ENCODE measurements around the gene DCHS2. TPM values are rescaled to one million over a fixed set of nuclear protein-coding genes. Genes with fewer than 3 reads are reported as not detected.

DCHS2 gene
- total RNA-seq, 1 donor = under 0.01 TPM

DNA sequence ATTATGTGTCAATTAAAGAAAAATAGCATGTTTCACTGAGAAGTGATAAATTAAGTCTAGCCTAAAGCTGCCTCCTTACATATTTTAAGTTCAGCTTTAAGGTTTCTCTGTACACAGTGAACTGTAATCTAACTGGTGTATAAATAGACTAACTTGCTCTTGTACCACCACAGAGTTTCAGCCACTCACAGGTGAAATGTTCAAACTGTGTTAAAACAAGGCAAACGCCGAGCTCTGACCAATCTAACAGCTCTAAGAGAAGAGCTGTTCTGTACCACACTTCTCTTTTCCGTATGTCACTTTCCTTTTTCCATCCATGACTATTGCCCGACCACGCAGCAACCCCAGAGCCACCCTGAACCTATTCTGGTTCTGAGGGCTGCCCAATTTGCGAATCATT lies 64.5 kb downstream of the DCHS2 start:
- Histone ChIP-seq H3K27ac (ENCODE audit: low read depth, low read length) (no peak overlapping the region), H4K20me1 (ENCODE audit: insufficient read depth, low read length) (no peaks in the 10 kb centered on the region), H3K36me3 (ENCODE audit: insufficient read depth, low read length) (no peaks in the 10 kb centered on the region), H3K4me3 (ENCODE audit: insufficient read depth, low read length) (no peak overlapping the region), H3K27me3 (ENCODE audit: insufficient read depth, low read length) (no peaks in the 10 kb centered on the region), H3K79me2 (ENCODE audit: insufficient read depth, low read length) (no peaks in the 10 kb centered on the region), H2AFZ (ENCODE audit: low read length) (no peak overlapping the region), H3K4me1 (ENCODE audit: insufficient read depth, low read length) (no peaks in the 10 kb centered on the region), H3K9me3 (ENCODE audit: low read depth, low read length) (no peaks in the 10 kb centered on the region), H3K4me2 (ENCODE audit: insufficient read depth, low read length) (no peak overlapping the region)
- no peak for DNase-seq (ENCODE audit: insufficient read length, low spot score, missing footprints)
- TF ChIP-seq, protein P1, sequence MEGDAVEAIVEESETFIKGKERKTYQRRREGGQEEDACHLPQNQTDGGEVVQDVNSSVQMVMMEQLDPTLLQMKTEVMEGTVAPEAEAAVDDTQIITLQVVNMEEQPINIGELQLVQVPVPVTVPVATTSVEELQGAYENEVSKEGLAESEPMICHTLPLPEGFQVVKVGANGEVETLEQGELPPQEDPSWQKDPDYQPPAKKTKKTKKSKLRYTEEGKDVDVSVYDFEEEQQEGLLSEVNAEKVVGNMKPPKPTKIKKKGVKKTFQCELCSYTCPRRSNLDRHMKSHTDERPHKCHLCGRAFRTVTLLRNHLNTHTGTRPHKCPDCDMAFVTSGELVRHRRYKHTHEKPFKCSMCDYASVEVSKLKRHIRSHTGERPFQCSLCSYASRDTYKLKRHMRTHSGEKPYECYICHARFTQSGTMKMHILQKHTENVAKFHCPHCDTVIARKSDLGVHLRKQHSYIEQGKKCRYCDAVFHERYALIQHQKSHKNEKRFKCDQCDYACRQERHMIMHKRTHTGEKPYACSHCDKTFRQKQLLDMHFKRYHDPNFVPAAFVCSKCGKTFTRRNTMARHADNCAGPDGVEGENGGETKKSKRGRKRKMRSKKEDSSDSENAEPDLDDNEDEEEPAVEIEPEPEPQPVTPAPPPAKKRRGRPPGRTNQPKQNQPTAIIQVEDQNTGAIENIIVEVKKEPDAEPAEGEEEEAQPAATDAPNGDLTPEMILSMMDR (IDR thresholded peaks at IDR 0.05; ENCODE audit: extremely low read depth, low read depth, low read length) = no peak

DNA sequence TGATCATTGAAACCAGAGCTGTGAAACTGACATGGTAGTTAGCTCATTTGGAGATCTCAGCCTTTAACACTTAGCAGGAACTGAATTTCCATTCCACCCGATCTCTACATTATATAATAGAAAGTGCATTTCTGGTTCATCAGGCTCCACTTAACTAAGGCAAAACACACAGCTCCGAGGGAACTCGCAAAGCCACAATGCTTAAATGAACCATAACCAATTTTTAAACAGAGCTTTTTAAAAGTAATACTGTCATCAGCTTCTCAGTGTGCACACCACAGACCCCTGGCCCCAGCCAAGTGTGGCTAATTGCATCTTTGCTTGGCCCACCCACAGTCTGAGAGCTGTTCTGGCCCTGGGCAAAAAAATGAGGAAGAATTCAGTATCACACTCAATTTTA lies 66.1 kb downstream of the DCHS2 start:
- no peaks in the 10 kb centered on the region for H3K36me3 ChIP-seq (ENCODE audit: insufficient read depth, low read length)
- TF ChIP-seq, protein P1 (IDR thresholded peaks at IDR 0.05; ENCODE audit: extremely low read depth, low read depth, low read length) = no peak
- H4K20me1 ChIP-seq (ENCODE audit: insufficient read depth, low read length) = no peaks in the 10 kb centered on the region
- DNase-seq (ENCODE audit: insufficient read length, low spot score, missing footprints) = no peak
- H3K27me3 ChIP-seq (ENCODE audit: insufficient read depth, low read length) = no peaks in the 10 kb centered on the region
- no peak overlapping the region for H3K4me2 ChIP-seq (ENCODE audit: insufficient read depth, low read length)
- no peaks in the 10 kb centered on the region for H3K79me2 ChIP-seq (ENCODE audit: insufficient read depth, low read length)
- no peak overlapping the region for H2AFZ ChIP-seq (ENCODE audit: low read length)
- no peaks in the 10 kb centered on the region for H3K9me3 ChIP-seq (ENCODE audit: low read depth, low read length)
- H3K4me1 ChIP-seq (ENCODE audit: insufficient read depth, low read length) = no peaks in the 10 kb centered on the region
- no peak overlapping the region for H3K27ac ChIP-seq (ENCODE audit: low read depth, low read length)
- H3K4me3 ChIP-seq (ENCODE audit: insufficient read depth, low read length) = no peak overlapping the region

DNA sequence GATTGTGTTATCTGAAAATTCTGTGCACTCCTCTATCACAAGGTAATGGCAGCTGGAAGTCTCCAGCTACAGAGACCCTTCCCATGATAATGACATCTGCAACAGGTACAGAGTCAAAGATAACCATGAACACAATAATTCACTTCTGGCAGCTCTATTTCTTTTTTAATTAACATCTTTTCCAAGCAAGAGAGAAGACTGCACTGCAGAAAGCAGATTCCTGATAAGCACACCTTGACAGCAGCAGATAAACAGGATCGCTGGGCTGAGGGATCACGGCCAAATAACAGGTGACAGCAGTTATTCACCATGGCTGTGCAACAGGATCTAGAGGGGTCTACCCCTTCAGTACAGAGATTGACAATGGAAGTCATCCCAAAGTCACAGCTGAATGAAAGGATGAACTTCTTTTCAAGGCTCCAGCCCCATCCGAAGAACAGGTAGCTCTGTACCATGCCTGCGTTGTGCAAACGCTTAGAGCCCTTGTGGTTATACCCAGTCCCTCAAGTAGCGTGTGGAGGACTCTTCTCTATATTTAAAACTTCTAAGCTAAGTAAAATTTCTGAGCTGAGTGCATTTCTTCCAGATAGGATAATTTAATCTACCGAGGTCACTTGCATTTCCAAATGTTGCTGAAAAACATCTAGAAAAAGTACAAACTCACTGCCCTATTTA lies 66.7 kb downstream of the DCHS2 start:
- TF ChIP-seq, protein P1 (IDR thresholded peaks at IDR 0.05; ENCODE audit: extremely low read depth, low read depth, low read length) = no peak
- H2AFZ ChIP-seq (ENCODE audit: low read length) = no peak overlapping the region
- H3K4me2 ChIP-seq (ENCODE audit: insufficient read depth, low read length) = no peak overlapping the region
- H3K79me2 ChIP-seq (ENCODE audit: insufficient read depth, low read length) = no peaks in the 10 kb centered on the region
- no peak overlapping the region for H3K4me3 ChIP-seq (ENCODE audit: insufficient read depth, low read length)
- no peaks in the 10 kb centered on the region for H3K4me1 ChIP-seq (ENCODE audit: insufficient read depth, low read length)
- H4K20me1 ChIP-seq (ENCODE audit: insufficient read depth, low read length) = no peaks in the 10 kb centered on the region
- no peaks in the 10 kb centered on the region for H3K27me3 ChIP-seq (ENCODE audit: insufficient read depth, low read length)
- no peaks in the 10 kb centered on the region for H3K36me3 ChIP-seq (ENCODE audit: insufficient read depth, low read length)
- H3K9me3 ChIP-seq (ENCODE audit: low read depth, low read length) = no peaks in the 10 kb centered on the region
- no peak overlapping the region for H3K27ac ChIP-seq (ENCODE audit: low read depth, low read length)
- no peak for DNase-seq (ENCODE audit: insufficient read length, low spot score, missing footprints)

DNA sequence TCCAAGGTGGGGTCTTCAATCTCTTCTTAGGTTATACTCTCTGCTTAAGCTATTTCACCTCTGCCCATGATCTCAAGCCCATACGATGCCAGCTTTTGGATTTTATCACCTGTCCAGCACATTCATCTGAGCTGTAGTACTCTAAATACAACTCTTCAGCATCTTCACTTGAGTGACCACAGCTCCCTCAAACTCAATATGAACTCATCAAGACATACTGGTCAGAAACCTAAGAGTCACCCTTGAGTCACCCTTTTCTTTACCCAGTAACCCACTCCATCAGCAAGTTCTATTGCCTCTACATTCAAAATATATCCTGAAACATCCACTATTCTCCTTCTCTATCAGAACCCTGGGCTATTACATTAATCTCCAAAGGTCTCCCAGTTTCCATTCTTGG lies 69.4 kb downstream of the DCHS2 start:
- Histone ChIP-seq H3K79me2 (ENCODE audit: insufficient read depth, low read length) (no peaks in the 10 kb centered on the region), H2AFZ (ENCODE audit: low read length) (no peak overlapping the region), H4K20me1 (ENCODE audit: insufficient read depth, low read length) (no peaks in the 10 kb centered on the region), H3K4me2 (ENCODE audit: insufficient read depth, low read length) (no peak overlapping the region), H3K36me3 (ENCODE audit: insufficient read depth, low read length) (no peaks in the 10 kb centered on the region), H3K4me3 (ENCODE audit: insufficient read depth, low read length) (no peak overlapping the region), H3K4me1 (ENCODE audit: insufficient read depth, low read length) (no peaks in the 10 kb centered on the region), H3K27me3 (ENCODE audit: insufficient read depth, low read length) (no peaks in the 10 kb centered on the region), H3K27ac (ENCODE audit: low read depth, low read length) (no peak overlapping the region), H3K9me3 (ENCODE audit: low read depth, low read length) (no peaks in the 10 kb centered on the region)
- DNase-seq (ENCODE audit: insufficient read length, low spot score, missing footprints) = no peak
- TF ChIP-seq, protein P1 (IDR thresholded peaks at IDR 0.05; ENCODE audit: extremely low read depth, low read depth, low read length) = no peak
